Large intestine (tissue), 3 donors: ENCODE results near the gene SHISAL1. TPM values are rescaled to one million over a fixed set of nuclear protein-coding genes. Genes with fewer than 3 reads are reported as not detected.

Experiments
- DNase-seq, 2 donors: peaks; one replicate each; pipeline versions ENCODE4 v3.0.0 to v3.0.0-alpha.2; 2013
- H3K27ac ChIP-seq: one replicate; pipeline ENCODE4 v1.5.1; 2013; ENCODE audit warnings: low read length
- H3K27me3 ChIP-seq: 2 replicates; pipeline ENCODE4 v1.6.1; 2013; ENCODE audit warnings: low read length; ENCODE audit not compliant: control insufficient read depth, insufficient read depth
- H3K36me3 ChIP-seq: 2 replicates; pipeline ENCODE4 v1.6.1; 2013; ENCODE audit warnings: low read length; ENCODE audit not compliant: control insufficient read depth, insufficient read depth
- H3K4me1 ChIP-seq: one replicate; pipeline ENCODE4 v1.6.1; 2013; ENCODE audit warnings: low read length; ENCODE audit not compliant: control insufficient read depth, insufficient read depth
- H3K4me3 ChIP-seq: one replicate; pipeline ENCODE4 v1.5.1; 2013; ENCODE audit warnings: low read length
- H3K9me3 ChIP-seq: one replicate; pipeline ENCODE4 v1.6.1; 2013; ENCODE audit warnings: mild to moderate bottlenecking, low read depth, low read length, moderate library complexity; ENCODE audit not compliant: control insufficient read depth
- WGBS: methylation state at CpG from one replicate; pipeline ENCODE4 v1.1.5; 2013; ENCODE audit warnings: low lambda C conversion rate; ENCODE audit not compliant: insufficient coverage; 5-methylcytosine and 5-hydroxymethylcytosine counted together
- polyA plus RNA-seq: library from polyadenylated mRNA; unstranded; fragments of 120-200 nt; gene quantifications from one replicate; pipeline ENCODE4 v1.2.1, GENCODE V29; 2013

SHISAL1 gene
- polyA plus RNA-seq, 1 donor, result 1.9 TPM

DNA sequence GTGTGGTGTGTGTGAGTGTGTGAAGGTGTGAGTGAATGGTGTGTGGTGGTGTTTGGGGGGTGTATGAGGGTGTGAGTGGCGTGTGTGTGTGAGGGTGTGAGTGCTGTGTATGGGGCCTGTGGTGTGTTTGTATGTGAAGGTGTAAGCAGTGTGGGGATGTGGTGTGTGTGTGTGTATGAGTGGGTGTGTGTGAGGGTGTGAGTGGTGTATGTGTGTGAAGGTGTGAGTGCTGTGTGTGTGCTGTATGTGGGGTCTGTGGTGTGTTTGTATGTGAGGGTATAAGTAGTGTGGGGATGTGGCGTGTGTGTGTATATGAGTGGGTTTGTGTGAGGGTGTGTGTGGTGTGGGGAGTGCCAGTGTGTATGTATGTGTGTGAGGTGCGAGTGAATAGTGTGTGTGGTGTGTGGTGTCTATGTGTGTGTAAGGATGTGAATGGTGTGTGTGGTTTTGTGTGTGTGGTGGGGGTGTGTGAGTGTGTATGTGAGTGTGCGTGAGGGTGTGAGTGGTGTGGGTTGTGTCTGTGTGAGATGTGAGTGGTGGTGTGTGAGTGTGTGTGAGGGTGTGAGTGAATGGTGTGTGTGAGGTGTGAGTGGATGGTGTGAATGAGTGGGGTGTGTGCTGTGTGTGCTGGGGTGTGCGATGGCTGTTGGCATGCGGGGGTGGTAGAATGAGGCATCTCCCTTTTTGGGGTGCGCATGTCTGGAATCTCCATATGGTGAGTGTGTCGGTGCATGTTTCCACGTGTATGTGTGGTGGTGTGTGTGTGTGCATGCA is 22.5 kb upstream of the SHISAL1 start:
- Histone ChIP-seq H3K27ac (no peak overlapping the region), H3K4me3 (no peak overlapping the region), H3K27me3 (peaks cover 39% of the 10 kb centered on the region), H3K36me3 (no peaks in the 10 kb centered on the region), H3K4me1 (no peaks in the 10 kb centered on the region), H3K9me3 (peaks cover 5% of the 10 kb centered on the region)
- WGBS, result no CpG with 5 or more reads among the region's 9 CpGs
- no peak for DNase-seq

DNA sequence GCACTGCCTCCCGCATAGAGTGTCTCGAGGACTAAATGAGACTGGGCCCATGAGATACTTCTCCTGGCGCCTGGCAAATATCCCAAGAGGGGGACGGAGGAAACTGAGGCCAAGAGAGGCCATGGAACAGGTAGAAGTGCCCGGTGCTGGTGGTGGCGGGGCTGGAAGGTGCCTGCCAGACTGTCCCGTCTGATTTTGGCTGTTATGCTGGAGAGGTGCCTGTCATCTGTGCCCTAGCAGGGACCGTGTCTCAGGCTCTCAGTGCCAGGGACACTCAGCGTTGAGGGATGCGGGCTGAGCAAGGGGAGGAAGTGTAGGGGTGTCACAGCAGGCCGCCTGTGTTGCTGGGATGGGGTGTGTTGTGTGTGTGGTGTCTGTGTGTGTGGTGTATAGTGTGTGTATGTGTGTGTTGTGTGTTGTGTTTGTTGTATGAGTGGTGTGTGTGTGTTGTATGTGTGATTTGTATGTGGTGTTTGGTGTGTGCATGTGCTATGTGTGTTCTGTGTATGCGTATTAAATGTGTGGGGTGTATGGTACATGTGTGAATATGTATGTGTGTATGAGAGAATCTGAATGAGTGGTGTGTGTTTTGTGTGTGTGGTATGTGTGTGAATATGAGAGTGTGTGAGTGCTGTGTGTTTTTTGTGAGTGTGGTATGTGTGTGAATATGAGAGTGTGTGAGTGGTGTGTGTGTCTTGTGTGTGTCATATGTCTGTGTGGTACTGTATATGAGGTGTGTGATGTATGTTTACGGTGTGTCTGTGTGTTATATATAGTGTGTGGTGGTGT is 21.3 kb upstream of the SHISAL1 start:
- Histone ChIP-seq H3K27ac (no peak overlapping the region), H3K9me3 (peaks cover 5% of the 10 kb centered on the region), H3K4me3 (no peak overlapping the region), H3K36me3 (no peaks in the 10 kb centered on the region), H3K4me1 (no peaks in the 10 kb centered on the region), H3K27me3 (peaks cover 52% of the 10 kb centered on the region)
- DNase-seq, result no peak
- WGBS, result no CpG with 5 or more reads among the region's 13 CpGs

DNA sequence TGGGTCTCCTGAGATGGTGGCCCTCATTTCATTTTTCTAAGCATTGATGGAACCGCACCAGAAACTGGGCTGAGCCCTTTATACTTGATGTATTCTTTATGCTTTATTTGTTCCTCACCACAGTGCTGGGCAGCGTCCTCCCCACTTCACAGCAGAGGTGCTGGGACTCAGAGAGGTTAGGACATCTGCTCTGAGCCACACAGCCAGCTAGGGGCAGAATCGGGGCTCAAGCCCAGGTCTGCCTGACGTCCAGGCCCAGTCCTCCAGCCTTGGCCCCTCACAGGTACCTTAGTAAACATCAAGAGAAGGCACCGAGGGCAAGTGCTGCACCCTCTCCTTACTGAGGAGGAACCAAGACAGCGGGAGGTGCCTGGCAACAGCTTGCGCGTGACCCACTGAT is 20.2 kb upstream of the SHISAL1 start:
- WGBS, result no CpG with 5 or more reads among the region's 8 CpGs
- no peak for DNase-seq
- H3K27me3 ChIP-seq, result peaks cover 61% of the 10 kb centered on the region
- no peaks in the 10 kb centered on the region for H3K36me3 ChIP-seq
- no peak overlapping the region for H3K27ac ChIP-seq
- peaks cover 5% of the 10 kb centered on the region for H3K9me3 ChIP-seq
- no peaks in the 10 kb centered on the region for H3K4me1 ChIP-seq
- H3K4me3 ChIP-seq, result no peak overlapping the region

DNA sequence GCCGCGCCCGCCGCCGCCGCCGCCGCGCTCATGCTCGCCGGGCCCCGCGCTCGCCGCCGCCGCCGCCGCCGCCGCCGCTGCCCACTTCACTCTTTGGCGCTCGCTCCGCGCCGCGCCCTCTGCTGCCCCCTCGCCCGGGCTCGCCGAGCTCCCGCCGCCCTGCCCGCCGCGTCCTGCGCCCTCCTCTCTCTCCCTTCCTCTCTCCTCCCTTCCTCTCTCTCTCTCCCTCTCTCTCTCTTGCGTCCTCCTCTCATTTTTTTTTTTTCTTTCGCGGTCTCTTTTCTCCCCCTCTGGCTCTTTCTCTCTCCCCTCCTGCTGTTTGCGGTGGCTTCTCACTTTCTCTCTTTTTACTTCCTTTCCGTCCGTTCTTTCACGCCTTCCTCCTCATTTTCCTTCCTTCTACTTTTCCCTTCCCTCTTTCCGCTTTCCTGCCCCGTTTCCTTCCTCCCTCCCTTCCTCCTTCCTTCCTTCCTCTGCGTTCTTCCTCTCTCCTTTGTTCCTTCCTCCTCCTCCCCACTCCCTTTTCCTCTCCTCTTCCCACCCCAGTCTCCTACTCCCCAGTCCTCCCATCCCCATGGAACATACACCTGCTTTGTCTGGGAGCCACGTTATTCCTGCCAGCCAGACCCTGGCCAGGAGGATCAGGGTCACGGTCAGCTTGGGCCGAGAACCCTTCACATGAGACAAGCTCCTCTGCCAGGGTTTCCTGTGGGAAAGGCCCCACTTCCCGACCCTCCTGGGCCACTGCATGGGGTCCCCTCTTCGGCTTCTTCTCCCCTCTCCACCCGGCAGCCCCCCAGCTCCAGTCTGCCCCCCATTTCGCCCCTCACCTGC is 19.3 kb upstream of the SHISAL1 start:
- Histone ChIP-seq H3K27me3 (peaks cover 62% of the 10 kb centered on the region), H3K4me3 (no peak overlapping the region), H3K36me3 (no peaks in the 10 kb centered on the region), H3K4me1 (no peaks in the 10 kb centered on the region), H3K27ac (no peak overlapping the region), H3K9me3 (peaks cover 5% of the 10 kb centered on the region)
- peak in 1 of 2 donors; percentile 15 for DNase-seq
- 7% methylated on average over 18 of the region's 55 CpGs for WGBS

DNA sequence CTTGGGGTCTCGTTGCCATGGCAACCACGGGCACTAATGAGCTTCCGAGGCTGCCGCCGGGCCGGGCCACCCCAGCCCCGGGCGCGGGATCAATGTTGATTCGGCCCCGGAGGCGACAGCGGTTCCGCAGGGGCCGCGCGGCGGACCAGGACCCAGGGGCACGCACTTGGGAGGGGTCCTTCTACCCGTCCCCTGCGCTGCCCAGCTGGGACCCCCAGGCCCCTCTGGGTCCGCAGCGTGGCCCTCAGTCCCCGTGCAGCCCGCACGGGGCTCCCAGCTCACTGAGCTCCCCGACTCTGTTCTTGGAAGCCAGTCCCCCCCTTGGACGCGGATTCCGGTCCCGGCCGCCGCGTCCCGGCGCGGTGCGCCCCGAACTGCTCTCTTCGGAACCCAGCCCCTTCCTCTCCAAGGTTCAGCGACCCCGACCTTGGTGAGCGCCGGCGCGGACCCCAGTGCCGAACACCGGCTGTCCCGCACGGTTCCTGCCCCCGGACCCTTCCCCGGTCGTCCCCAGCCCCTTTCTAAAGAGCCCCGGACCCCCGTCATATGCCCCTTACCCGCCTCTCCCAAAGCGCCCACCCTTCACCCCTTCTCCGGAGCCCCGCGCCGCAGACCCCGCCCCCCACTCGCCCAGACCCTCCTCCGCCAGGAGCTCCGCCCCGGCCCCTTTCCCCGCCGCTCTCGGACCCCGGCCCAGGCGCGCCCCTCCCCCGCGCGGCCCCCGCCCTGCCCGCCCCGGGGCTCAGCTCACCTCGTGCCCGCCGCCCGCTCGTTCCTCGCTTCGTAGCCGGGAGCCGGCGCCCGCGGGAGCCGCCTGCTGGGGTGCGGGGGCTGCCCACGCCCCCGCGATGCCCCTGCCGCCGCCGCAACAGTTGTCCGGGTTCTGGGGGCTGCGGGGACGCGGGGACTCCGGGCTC is 18.3 kb upstream of the SHISAL1 start:
- Histone ChIP-seq H3K27me3 (peaks cover 72% of the 10 kb centered on the region), H3K4me3 (peak overlapping the region; percentile 10), H3K4me1 (no peaks in the 10 kb centered on the region), H3K9me3 (peaks cover 5% of the 10 kb centered on the region), H3K36me3 (no peaks in the 10 kb centered on the region), H3K27ac (no peak overlapping the region)
- WGBS, result no CpG with 5 or more reads among the region's 103 CpGs
- no peak for DNase-seq

DNA sequence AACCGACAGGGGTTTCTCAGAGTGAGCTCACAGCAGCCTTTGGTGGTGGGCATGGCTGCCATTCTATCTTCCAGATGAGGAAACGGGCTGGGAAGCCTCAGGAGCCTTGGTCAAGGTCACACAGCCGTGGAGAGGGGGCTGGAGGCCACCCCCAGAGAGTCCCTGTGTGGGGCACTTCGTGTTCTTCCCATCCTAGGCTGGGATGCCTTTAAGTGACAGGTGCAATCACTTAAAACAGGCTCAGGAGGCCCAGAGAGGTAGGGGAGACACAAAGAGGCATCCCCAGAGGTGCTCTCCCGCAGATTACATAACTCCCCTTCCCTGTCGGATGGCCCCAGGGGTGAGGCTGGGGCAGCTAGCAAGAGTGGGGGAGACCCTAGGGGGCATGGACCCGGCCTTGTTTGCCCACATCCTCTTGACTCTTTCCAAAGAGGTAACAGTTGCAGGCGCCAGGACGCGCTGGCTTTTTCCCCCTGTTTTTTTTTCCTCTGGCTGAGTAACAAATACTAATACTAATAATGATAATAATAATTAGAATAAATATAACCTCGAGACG is 17.5 kb upstream of the SHISAL1 start:
- no peak overlapping the region for H3K4me3 ChIP-seq
- no peak overlapping the region for H3K27ac ChIP-seq
- peaks cover under 1% of the 10 kb centered on the region for H3K9me3 ChIP-seq
- no peak for DNase-seq
- no peaks in the 10 kb centered on the region for H3K4me1 ChIP-seq
- 0% methylated on average over 1 of the region's 12 CpGs for WGBS
- H3K36me3 ChIP-seq, result no peaks in the 10 kb centered on the region
- H3K27me3 ChIP-seq, result peaks cover 75% of the 10 kb centered on the region

DNA sequence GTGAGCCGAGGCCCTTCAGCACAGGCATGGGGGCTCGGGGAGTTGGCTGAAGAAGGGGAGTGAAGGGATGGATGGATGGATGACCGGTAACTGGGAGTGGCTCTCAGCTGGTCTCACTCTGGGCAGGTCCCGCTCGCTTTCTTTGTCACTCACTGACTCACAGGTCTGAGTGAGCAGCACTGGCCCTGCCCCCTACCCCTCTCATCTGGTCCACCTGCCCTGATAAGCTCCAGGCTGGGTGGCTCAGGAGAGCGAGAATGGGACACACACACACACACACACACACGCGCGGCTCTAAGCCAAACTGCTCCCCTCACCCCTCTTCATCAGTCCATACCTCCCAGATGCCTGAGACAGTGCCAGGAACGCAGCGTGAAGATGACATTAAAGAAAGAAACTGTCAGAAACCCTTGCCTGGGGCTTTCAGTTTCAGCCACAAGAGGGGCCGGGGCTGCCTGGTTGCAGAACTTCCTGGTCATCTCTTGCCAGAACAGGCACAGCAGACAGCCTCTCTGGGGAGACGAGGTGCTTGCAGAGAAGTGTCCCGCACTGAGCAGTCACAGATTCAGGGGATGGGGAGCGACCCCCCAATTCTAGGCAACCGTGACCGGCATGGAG is 16.5 kb upstream of the SHISAL1 start:
- H3K4me1 ChIP-seq, result no peaks in the 10 kb centered on the region
- no peak overlapping the region for H3K27ac ChIP-seq
- no peaks in the 10 kb centered on the region for H3K9me3 ChIP-seq
- no peak for DNase-seq
- H3K4me3 ChIP-seq, result no peak overlapping the region
- H3K27me3 ChIP-seq, result peaks cover 75% of the 10 kb centered on the region
- no peaks in the 10 kb centered on the region for H3K36me3 ChIP-seq
- no CpG with 5 or more reads among the region's 17 CpGs for WGBS

DNA sequence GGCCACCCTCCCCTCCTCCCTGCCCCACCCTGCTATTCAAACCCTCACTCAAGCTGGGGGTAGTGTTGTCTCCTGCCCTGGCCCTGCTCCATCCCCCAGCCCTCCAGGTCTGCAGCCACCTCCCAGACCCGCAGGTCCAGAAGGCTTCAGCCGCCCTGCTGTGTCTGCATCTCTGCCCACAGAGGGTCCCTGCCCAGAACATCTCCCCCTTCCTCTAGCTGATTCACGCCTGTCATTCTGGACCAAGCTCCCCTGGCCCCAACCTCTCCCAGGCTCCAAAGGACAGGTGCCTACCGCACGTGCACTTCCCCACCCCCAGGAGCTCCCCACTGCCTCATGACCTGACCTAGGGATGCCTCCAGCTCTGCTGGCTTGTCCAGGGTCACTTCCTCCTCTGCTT is 16.0 kb upstream of the SHISAL1 start:
- Histone ChIP-seq H3K4me1 (no peaks in the 10 kb centered on the region), H3K9me3 (no peaks in the 10 kb centered on the region), H3K27me3 (peaks cover 72% of the 10 kb centered on the region), H3K36me3 (no peaks in the 10 kb centered on the region), H3K27ac (no peak overlapping the region), H3K4me3 (no peak overlapping the region)
- no peak for DNase-seq
- WGBS, result no CpG with 5 or more reads among the region's 5 CpGs

DNA sequence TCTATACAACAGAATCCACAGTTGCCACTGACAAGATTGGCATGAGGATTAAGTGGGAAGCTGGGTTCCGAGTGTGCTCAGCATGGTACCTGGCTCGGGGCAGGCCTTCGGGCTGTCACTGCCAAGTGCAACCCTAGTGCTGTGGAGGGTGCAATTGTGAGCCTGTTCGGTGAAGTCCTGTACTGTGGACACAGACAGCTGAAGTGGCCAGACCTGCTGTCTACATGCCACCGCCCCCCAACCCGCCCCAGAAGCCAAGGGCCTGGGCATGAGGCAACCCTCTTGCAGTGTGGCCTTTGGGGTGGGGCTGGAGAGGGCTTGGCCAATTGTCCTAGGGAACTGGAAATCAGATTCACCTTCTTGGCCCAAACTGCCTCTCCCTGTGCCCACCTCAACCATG is 15.6 kb upstream of the SHISAL1 start:
- DNase-seq, result no peak
- no peak overlapping the region for H3K27ac ChIP-seq
- no peaks in the 10 kb centered on the region for H3K9me3 ChIP-seq
- no peaks in the 10 kb centered on the region for H3K36me3 ChIP-seq
- WGBS, result no CpG with 5 or more reads among the region's 6 CpGs
- no peak overlapping the region for H3K4me3 ChIP-seq
- peaks cover 67% of the 10 kb centered on the region for H3K27me3 ChIP-seq
- no peaks in the 10 kb centered on the region for H3K4me1 ChIP-seq
